Sigmoid colon (tissue), 7 donors: ENCODE measurements around the gene ELMO2. TPM values are rescaled to one million over a fixed set of nuclear protein-coding genes. Genes with fewer than 3 reads are reported as not detected.

Experiments used
- DNase-seq: peaks from one replicate; pipeline ENCODE4 v3.0.0-alpha.2; 2019
- H3K27ac ChIP-seq, 4 donors: fragments of 200-600 bp; sonication (generic); one replicate each; pipeline ENCODE4 v1.5.1; 2016 to 2019; ENCODE audit warnings: mild to moderate bottlenecking in 1 of 4
- H3K27me3 ChIP-seq, 3 donors: fragments of 200-600 bp; sonication (generic); one replicate each; pipeline ENCODE4 v1.5.1; 2019; ENCODE audit warnings: mild to moderate bottlenecking in 1 of 3
- H3K36me3 ChIP-seq, 4 donors: fragments of 200-600 bp; sonication (generic); one replicate each; pipeline ENCODE4 v1.5.1; 2016 to 2019
- H3K4me1 ChIP-seq, 4 donors: fragments of 200-600 bp; sonication (generic); one replicate each; pipeline ENCODE4 v1.5.1; 2017 to 2019
- H3K4me3 ChIP-seq, 4 donors: fragments of 200-600 bp; sonication (generic); one replicate each; pipeline ENCODE4 v1.5.1; 2017 to 2019; ENCODE audit warnings: mild to moderate bottlenecking in 2 of 4, moderate library complexity in 1 of 4
- H3K9me3 ChIP-seq, 4 donors: fragments of 200-600 bp in 3 of 4; sonication (generic) in 3 of 4; one replicate each; pipeline versions ENCODE4 v1.5.1 to v1.6.1; 2013 to 2019
- EP300 ChIP-seq, 4 donors: sonication (generic); formaldehyde crosslinking; IDR thresholded peaks; one replicate each; pipeline ENCODE4 v1.6.1; 2017; ENCODE audit warnings: antibody characterized with exemption in 4 of 4
- POLR2A ChIP-seq, 2 donors: fragments of 450-650 bp; IDR thresholded peaks; one replicate each; pipeline ENCODE4 v1.6.1; 2016; ENCODE audit warnings: antibody characterized with exemption in 2 of 2, mild to moderate bottlenecking in 2 of 2, moderate library complexity in 2 of 2
- POLR2AphosphoS5 ChIP-seq, 4 donors: sonication (generic); formaldehyde crosslinking; IDR thresholded peaks; one replicate each; pipeline ENCODE4 v1.6.1; 2017; ENCODE audit warnings: antibody characterized with exemption in 4 of 4
- WGBS, 2 donors: extraction: QIAGEN DNeasy Blood & Tissue Kit; methylation state at CpG; one replicate each; pipeline ENCODE4 v1.1.7; 2013; 5-methylcytosine and 5-hydroxymethylcytosine counted together
- intact Hi-C: fragments of 100-400 bp; cut with DNase I; formaldehyde crosslinking; loops from one replicate; pipeline ENCODE4 v1.15.1; 2023
- polyA plus RNA-seq, 3 donors: library from polyadenylated mRNA; stranded (reverse); fragments of 200-250 nt; gene quantifications; one replicate each; pipeline ENCODE4 v1.2.3, GENCODE V29; 2013
- total RNA-seq, 4 donors: library from RNA; depleted of rRNA; stranded (reverse); fragments of >200 nt; gene quantifications; one replicate each; pipeline ENCODE4 v1.1.0, GENCODE V29; 2016
- TF ChIP-seq, protein P1 (sequence below), 4 experiments: fragments of 450-650 bp in 3 of 4; fragments of 200-600 bp in 1 of 4; IDR thresholded peaks; one replicate each; pipeline ENCODE4 v1.5.1; 2016 to 2019; ENCODE audit warnings: antibody characterized with exemption in 4 of 4, mild to moderate bottlenecking in 3 of 4, moderate library complexity in 2 of 4
- donor health status: healthy with polysubstance abuse.
- donor health status: Bipolar disorder and iron deficiency.
- donor health status: healthy.

The ELMO2 gene
- total and polyA plus RNA-seq, 7 donors: 13.2 to 52.1 (median 40.3) TPM

DNA sequence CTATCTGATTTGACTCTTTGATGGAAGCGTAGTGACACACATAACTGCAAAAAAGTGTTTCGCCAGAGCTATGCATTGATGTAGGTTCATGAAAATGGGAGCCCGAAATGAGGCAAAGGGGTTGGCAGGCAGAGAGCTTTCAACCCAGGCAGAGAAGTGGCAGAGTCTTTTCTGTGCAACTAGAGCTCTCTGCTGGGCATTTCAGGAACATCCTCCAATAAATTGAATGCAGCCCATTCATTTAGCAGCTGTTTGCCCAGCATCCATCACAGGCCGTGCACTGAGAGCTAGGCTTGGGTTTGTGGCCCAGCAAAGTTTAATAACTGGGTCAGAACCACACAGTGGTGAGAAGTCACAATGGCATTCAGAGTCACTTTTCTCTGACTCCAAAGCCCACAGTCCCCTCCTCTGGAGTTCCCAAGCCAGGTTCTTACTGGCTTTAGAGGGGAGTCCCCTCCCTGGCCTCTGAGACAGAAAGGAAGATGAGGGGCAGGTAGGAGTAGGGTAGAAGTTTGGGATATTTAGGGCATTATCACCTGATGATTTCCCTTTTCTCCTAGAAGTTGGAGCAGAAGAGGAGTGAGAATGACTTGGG is 31.8 kb upstream of the ELMO2 start:
- no peaks in the 10 kb centered on the region for H3K36me3 ChIP-seq
- H3K4me1 ChIP-seq: no peaks in the 10 kb centered on the region
- TF ChIP-seq, protein P1, sequence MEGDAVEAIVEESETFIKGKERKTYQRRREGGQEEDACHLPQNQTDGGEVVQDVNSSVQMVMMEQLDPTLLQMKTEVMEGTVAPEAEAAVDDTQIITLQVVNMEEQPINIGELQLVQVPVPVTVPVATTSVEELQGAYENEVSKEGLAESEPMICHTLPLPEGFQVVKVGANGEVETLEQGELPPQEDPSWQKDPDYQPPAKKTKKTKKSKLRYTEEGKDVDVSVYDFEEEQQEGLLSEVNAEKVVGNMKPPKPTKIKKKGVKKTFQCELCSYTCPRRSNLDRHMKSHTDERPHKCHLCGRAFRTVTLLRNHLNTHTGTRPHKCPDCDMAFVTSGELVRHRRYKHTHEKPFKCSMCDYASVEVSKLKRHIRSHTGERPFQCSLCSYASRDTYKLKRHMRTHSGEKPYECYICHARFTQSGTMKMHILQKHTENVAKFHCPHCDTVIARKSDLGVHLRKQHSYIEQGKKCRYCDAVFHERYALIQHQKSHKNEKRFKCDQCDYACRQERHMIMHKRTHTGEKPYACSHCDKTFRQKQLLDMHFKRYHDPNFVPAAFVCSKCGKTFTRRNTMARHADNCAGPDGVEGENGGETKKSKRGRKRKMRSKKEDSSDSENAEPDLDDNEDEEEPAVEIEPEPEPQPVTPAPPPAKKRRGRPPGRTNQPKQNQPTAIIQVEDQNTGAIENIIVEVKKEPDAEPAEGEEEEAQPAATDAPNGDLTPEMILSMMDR (IDR thresholded peaks at IDR 0.05): peak in 1 of 4 experiments; percentile 23
- TF ChIP-seq POLR2AphosphoS5 (IDR thresholded peaks at IDR 0.05): no peak
- H3K9me3 ChIP-seq: no peaks in the 10 kb centered on the region
- H3K4me3 ChIP-seq: no peak overlapping the region
- H3K27ac ChIP-seq: no peak overlapping the region
- H3K27me3 ChIP-seq: no peaks in the 10 kb centered on the region
- intact Hi-C loops: no loop called here
- 71 to 75% methylated on average over 4 of the region's 4 CpGs for whole genome bisulfite sequencing, 2 donors
- DNase-seq: no peak

DNA sequence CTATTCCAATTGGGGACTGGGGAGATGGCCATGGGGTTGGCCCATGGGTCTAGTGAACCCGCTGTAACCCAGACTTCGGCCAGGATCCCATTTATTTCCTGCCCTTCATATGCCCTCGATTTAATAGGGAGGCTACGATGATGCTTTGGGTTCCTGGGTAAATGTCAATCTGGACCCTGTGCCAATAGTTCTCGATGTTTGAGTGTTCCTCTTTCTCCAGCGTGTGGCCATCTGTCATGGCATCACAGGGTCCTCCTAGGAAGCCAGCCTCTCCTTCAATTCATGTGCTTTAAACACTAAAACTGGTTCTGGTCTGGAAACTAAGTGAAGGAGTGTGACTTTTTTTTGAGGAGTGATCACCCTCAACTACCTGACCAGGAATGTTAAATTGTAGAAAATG is 28.7 kb upstream of the ELMO2 start:
- 90 to 92% methylated on average over 6 of the region's 6 CpGs for WGBS, 2 donors
- Histone ChIP-seq H3K36me3 (no peaks in the 10 kb centered on the region), H3K27ac (no peak overlapping the region), H3K27me3 (peaks cover 0 to 9% (median 0%) of the 10 kb centered on the region in 3 donors), H3K9me3 (no peaks in the 10 kb centered on the region), H3K4me1 (no peaks in the 10 kb centered on the region), H3K4me3 (no peak overlapping the region)
- intact Hi-C loops: no loop called here
- DNase-seq: no peak
- no peak for TF ChIP-seq EP300 (IDR thresholded peaks at IDR 0.05)
- TF ChIP-seq POLR2A (IDR thresholded peaks at IDR 0.05): no peak
- TF ChIP-seq POLR2AphosphoS5 (IDR thresholded peaks at IDR 0.05): no peak
- TF ChIP-seq, protein P1 (IDR thresholded peaks at IDR 0.05): no peak

- DNase-seq: no peak
- no peak overlapping the region for H3K4me3 ChIP-seq
- H3K27ac ChIP-seq: no peak overlapping the region
- no peaks in the 10 kb centered on the region for H3K9me3 ChIP-seq
- H3K36me3 ChIP-seq: no peaks in the 10 kb centered on the region
- intact Hi-C loops: no loop called here
- no peak for TF ChIP-seq POLR2A (IDR thresholded peaks at IDR 0.05)
- TF ChIP-seq EP300 (IDR thresholded peaks at IDR 0.05): no peak
- no peak for TF ChIP-seq POLR2AphosphoS5 (IDR thresholded peaks at IDR 0.05)
- TF ChIP-seq, protein P1 (IDR thresholded peaks at IDR 0.05): no peak
- no peaks in the 10 kb centered on the region for H3K4me1 ChIP-seq
- peaks cover 0 to 14% (median 0%) of the 10 kb centered on the region in 3 donors for H3K27me3 ChIP-seq
Observed at GRCh38 chr20:46434597-46434996, 28.2 kb upstream of the ELMO2 start.

GRCh38 chr20:46433051-46433450 is 26.6 kb upstream of the ELMO2 start:
- intact Hi-C loops: no loop called here
- DNase-seq: no peak

More at GRCh38 chr20:46433051-46433450, 26.6 kb upstream of the ELMO2 start:
- no peaks in the 10 kb centered on the region for H3K9me3 ChIP-seq
- H3K27me3 ChIP-seq: peaks cover 0 to 16% (median 0%) of the 10 kb centered on the region in 3 donors
- no peak overlapping the region for H3K27ac ChIP-seq
- no peaks in the 10 kb centered on the region for H3K4me1 ChIP-seq
- whole genome bisulfite sequencing, 2 donors: 86 to 89% methylated on average over 8 of the region's 8 CpGs
- H3K36me3 ChIP-seq: no peaks in the 10 kb centered on the region
- no peak overlapping the region for H3K4me3 ChIP-seq
- TF ChIP-seq POLR2A (IDR thresholded peaks at IDR 0.05) (no peak), POLR2AphosphoS5 (IDR thresholded peaks at IDR 0.05) (no peak), EP300 (IDR thresholded peaks at IDR 0.05) (no peak)
- TF ChIP-seq, protein P1 (IDR thresholded peaks at IDR 0.05): no peak
